Measurements from ENCODE around the gene CMKLR1.

Gene CMKLR1

DNA sequence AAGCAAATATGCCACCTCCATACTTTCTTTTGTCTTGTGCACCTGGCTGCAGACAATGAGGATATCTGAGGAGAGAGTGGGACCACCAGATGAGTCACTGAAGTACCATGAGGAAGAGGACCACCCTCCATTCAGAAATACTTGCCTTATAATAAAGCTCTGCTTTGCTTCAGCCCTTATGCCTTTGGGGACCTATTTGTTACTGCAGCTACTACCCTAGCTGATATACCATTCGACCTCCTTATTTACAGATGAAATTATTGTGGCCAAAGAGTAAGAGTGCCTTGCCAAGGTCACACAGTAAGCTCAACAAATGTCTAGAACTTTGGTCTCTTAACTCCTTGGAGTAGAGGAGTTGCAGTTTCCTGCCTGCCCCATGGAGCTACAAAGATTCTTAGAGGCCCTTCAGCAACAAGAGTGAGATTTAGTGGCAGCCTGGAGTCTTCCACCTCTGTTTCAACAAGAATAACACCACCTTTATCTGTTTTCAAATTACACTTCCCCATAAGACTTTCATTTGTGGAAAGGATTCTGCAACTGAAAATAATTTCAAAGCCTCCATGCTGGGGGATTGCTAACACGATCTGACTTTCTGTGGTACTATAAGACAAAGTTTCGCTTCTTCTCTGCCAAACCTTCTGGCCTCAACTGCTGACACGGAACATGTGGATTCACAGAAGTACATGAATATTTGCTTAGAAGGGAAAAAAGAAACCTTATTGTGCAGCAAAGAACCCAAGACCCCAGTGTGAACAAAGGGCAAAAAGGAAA lies 3.6 kb downstream of the CMKLR1 start:
- Mint-ChIP-seq H3K9me3 (no peaks in the 10 kb centered on the region), H3K4me3 (no peak overlapping the region), H3K27ac (no peak overlapping the region), H3K27me3 (peaks cover 5% of the 10 kb centered on the region), H3K4me1 (peaks cover 20% of the 10 kb centered on the region), H3K36me3 (ENCODE audit: low read depth) (no peaks in the 10 kb centered on the region)
- ATAC-seq (no peak), DNase-seq (no peak)

GRCh38 chr12:108333898-108334699 lies 5.0 kb downstream of the CMKLR1 start:
- H3K27ac Mint-ChIP-seq = no peak overlapping the region
- H3K27me3 Mint-ChIP-seq = peaks cover 3% of the 10 kb centered on the region
- peaks cover 20% of the 10 kb centered on the region for H3K4me1 Mint-ChIP-seq
- H3K4me3 Mint-ChIP-seq = no peak overlapping the region
- no peaks in the 10 kb centered on the region for H3K36me3 Mint-ChIP-seq (ENCODE audit: low read depth)
- H3K9me3 Mint-ChIP-seq = no peaks in the 10 kb centered on the region
- ATAC-seq (peak; percentile 54), DNase-seq (no peak)

GRCh38 chr12:108332791-108333382 lies 6.2 kb downstream of the CMKLR1 start:
- no peaks in the 10 kb centered on the region for H3K27me3 Mint-ChIP-seq
- peaks cover 17% of the 10 kb centered on the region for H3K4me1 Mint-ChIP-seq
- H3K4me3 Mint-ChIP-seq = no peak overlapping the region
- H3K9me3 Mint-ChIP-seq = no peaks in the 10 kb centered on the region
- no peaks in the 10 kb centered on the region for H3K36me3 Mint-ChIP-seq (ENCODE audit: low read depth)
- no peak for ATAC-seq
- no peak for DNase-seq
- no peak overlapping the region for H3K27ac Mint-ChIP-seq

GRCh38 chr12:108328420-108328819 lies 10.7 kb downstream of the CMKLR1 start:
- no peaks in the 10 kb centered on the region for H3K9me3 Mint-ChIP-seq
- no peak overlapping the region for H3K4me3 Mint-ChIP-seq
- ATAC-seq = no peak
- no peak overlapping the region for H3K27ac Mint-ChIP-seq
- DNase-seq = no peak
- no peaks in the 10 kb centered on the region for H3K36me3 Mint-ChIP-seq (ENCODE audit: low read depth)
- peaks cover 11% of the 10 kb centered on the region for H3K4me1 Mint-ChIP-seq
- H3K27me3 Mint-ChIP-seq = no peaks in the 10 kb centered on the region

DNA sequence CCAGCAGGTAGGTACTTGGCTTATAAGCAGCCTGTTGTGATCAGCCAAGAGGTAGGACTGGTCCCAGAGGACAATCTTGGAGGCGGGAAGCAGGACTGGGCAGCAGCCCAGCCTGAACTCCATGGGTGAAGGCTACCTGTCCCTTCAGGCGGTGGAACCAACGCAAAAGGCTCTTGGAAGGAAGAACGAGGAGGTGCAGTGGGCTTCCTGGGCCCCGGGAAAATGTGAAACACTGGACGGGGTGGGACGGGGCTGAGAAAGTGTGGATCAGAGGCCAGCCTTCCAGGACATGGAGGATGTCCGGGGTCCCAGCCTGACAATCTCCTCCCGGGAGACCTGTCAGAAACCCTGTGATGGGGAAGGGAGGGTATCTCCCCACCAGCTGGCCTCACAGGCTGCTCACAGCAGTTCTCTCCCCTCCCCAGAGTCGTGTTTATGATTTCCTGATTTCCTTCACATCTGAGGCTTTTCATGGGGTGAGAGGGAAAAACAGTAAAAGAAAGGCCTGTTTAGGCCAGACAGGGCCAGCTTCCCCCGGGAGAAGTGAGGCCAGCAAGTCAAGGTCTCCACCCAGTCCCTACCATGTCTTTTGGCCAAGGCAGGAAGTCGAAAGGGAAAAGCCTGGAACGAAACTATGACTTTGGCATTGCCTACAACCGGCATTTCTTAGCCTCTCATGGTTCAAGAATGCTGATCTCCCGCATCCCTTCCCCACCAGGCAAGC lies 11.3 kb downstream of the CMKLR1 start:
- Mint-ChIP-seq H3K9me3 (no peaks in the 10 kb centered on the region), H3K27me3 (no peaks in the 10 kb centered on the region), H3K27ac (no peak overlapping the region), H3K36me3 (ENCODE audit: low read depth) (no peaks in the 10 kb centered on the region), H3K4me3 (no peak overlapping the region), H3K4me1 (peaks cover 8% of the 10 kb centered on the region)
- DNase-seq (no peak), ATAC-seq (no peak)

- Mint-ChIP-seq H3K36me3 (ENCODE audit: low read depth) (no peaks in the 10 kb centered on the region), H3K27ac (no peak overlapping the region), H3K4me1 (peaks cover 5% of the 10 kb centered on the region), H3K9me3 (no peaks in the 10 kb centered on the region), H3K27me3 (no peaks in the 10 kb centered on the region), H3K4me3 (no peak overlapping the region)
- ATAC-seq (no peak), DNase-seq (no peak)
Measured at GRCh38 chr12:108326254-108326750, 12.8 kb downstream of the CMKLR1 start.

- no peaks in the 10 kb centered on the region for H3K36me3 Mint-ChIP-seq (ENCODE audit: low read depth)
- H3K27me3 Mint-ChIP-seq = no peaks in the 10 kb centered on the region
- ATAC-seq (no peak), DNase-seq (no peak)
- no peak overlapping the region for H3K4me3 Mint-ChIP-seq
- H3K27ac Mint-ChIP-seq = no peak overlapping the region
- no peaks in the 10 kb centered on the region for H3K9me3 Mint-ChIP-seq
- peaks cover 5% of the 10 kb centered on the region for H3K4me1 Mint-ChIP-seq
Measured at GRCh38 chr12:108325549-108325948, 13.6 kb downstream of the CMKLR1 start.

GRCh38 chr12:108325018-108325358 lies 14.1 kb downstream of the CMKLR1 start:
- Mint-ChIP-seq H3K4me1 (peaks cover 5% of the 10 kb centered on the region), H3K9me3 (no peaks in the 10 kb centered on the region), H3K27me3 (no peaks in the 10 kb centered on the region), H3K36me3 (ENCODE audit: low read depth) (no peaks in the 10 kb centered on the region), H3K4me3 (no peak overlapping the region), H3K27ac (no peak overlapping the region)
- DNase-seq (no peak), ATAC-seq (no peak)

GRCh38 chr12:108324351-108325017 lies 14.6 kb downstream of the CMKLR1 start:
- DNase-seq (no peak), ATAC-seq (no peak)
- Mint-ChIP-seq H3K36me3 (ENCODE audit: low read depth) (no peaks in the 10 kb centered on the region), H3K4me3 (no peak overlapping the region), H3K4me1 (peaks cover 5% of the 10 kb centered on the region), H3K27me3 (no peaks in the 10 kb centered on the region), H3K9me3 (no peaks in the 10 kb centered on the region), H3K27ac (no peak overlapping the region)

DNA sequence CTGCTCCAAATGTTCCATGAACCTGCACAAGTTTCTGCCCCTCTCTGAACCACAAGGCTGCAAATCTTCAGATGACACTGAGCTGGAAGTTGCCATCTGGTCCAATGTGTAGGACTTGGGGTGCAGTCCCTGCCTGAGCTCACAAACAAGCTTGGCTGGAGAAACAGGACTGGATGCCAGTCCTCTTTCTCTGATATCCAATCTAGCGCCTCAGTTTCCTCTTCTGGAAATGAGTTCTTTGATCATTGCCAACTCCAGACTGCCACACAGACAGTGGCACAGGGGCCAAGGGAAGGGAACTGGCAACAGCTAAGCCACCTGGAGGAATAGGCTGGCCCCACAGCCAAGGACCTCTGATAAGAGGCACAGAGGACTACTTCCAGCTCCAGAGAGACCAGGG lies 15.5 kb downstream of the CMKLR1 start:
- Mint-ChIP-seq H3K9me3 (no peaks in the 10 kb centered on the region), H3K4me3 (no peak overlapping the region), H3K27me3 (peaks cover 2% of the 10 kb centered on the region), H3K4me1 (peaks cover 5% of the 10 kb centered on the region), H3K27ac (no peak overlapping the region), H3K36me3 (ENCODE audit: low read depth) (no peaks in the 10 kb centered on the region)
- no peak for DNase-seq
- no peak for ATAC-seq

- Mint-ChIP-seq H3K4me3 (no peak overlapping the region), H3K4me1 (peaks cover 5% of the 10 kb centered on the region), H3K27me3 (peaks cover 2% of the 10 kb centered on the region), H3K9me3 (no peaks in the 10 kb centered on the region), H3K36me3 (ENCODE audit: low read depth) (no peaks in the 10 kb centered on the region), H3K27ac (no peak overlapping the region)
- no peak for DNase-seq
- ATAC-seq = no peak
Measured at GRCh38 chr12:108322998-108323397, 16.1 kb downstream of the CMKLR1 start.

- H3K36me3 Mint-ChIP-seq (ENCODE audit: low read depth) = no peaks in the 10 kb centered on the region
- DNase-seq (no peak), ATAC-seq (no peak)
- no peaks in the 10 kb centered on the region for H3K9me3 Mint-ChIP-seq
- no peak overlapping the region for H3K4me3 Mint-ChIP-seq
- H3K27ac Mint-ChIP-seq = no peak overlapping the region
- peaks cover 5% of the 10 kb centered on the region for H3K4me1 Mint-ChIP-seq
- peaks cover 2% of the 10 kb centered on the region for H3K27me3 Mint-ChIP-seq
Measured at GRCh38 chr12:108321688-108322087, 17.4 kb downstream of the CMKLR1 start.

DNA sequence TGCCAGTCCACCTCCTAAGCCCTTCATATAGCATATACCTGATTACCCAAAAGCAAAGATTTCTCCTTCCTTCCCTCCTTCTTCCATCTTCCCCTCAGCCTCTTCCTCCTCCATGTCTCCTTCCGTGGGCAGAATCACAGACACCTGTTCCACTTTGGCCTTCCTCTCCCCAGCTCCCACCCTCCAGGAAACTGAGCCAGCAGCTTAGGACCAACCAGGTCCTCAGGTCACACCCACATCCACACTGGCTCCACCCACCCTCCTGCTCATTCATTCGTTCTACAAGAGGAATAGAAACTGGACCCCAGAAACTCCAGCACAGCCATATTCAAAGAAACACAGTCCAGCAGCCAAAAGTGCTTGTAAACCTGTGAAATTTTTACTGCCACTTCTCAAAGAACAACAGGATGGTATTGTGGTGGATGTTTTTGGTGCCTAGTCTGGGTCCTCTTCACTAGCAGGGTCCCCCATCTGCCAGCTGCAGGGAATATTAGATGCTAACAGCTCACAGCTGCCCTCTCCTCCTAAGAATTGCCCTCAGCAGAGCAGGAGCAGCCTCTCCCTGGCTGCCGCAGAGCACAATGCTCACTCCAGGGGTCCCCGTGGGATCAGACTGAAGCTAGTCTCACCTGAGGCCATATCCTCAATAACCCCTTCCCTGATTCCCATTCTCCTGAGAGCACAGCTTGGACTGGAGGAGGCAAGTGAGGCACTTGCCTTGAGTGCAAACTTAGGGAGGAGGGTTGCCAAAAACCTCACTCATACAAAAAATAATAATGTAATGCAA lies 18.4 kb downstream of the CMKLR1 start:
- H3K36me3 Mint-ChIP-seq (ENCODE audit: low read depth) = no peaks in the 10 kb centered on the region
- no peak overlapping the region for H3K27ac Mint-ChIP-seq
- no peak overlapping the region for H3K4me3 Mint-ChIP-seq
- H3K9me3 Mint-ChIP-seq = no peaks in the 10 kb centered on the region
- peaks cover 9% of the 10 kb centered on the region for H3K4me1 Mint-ChIP-seq
- no peak for ATAC-seq
- H3K27me3 Mint-ChIP-seq = peaks cover 2% of the 10 kb centered on the region
- DNase-seq = no peak
